NCI-H2227 treated with DMSO at 0.1 percent for 48 hours (cell line): Measurements from ENCODE around the gene LIX1L.
A peak's percentile ranks its signal among the peaks of the same experiment; 100 is the strongest.

ENCODE experiments used
- DNase-seq: peaks from one replicate; lab custom pipeline; 2025; lab: John Stamatoyannopoulos, UW

LIX1L gene

GRCh38 chr1:145957443-145958319 lies at the start of gene LIX1L:
LIX1L (minus strand) TSS chr1:145958017; CDS start chr1:145957927, 90 bp downstream.
- DNase-seq: peak; percentile 95

GRCh38 chr1:146001709-146002108 lies 43.9 kb upstream of the LIX1L start:
- no peak for DNase-seq

- no peak for DNase-seq
Observed at GRCh38 chr1:145999321-146000024, 41.7 kb upstream of the LIX1L start.

GRCh38 chr1:145997718-145998023 lies 39.9 kb upstream of the LIX1L start:
- no peak for DNase-seq

GRCh38 chr1:145997016-145997717 lies 39.4 kb upstream of the LIX1L start:
- DNase-seq: no peak

- DNase-seq: peak; percentile 96
Observed at GRCh38 chr1:145996433-145997015, 38.7 kb upstream of the LIX1L start, which contains the start of gene TXNIP. TXNIP (minus strand) TSS chr1:145996579; CDS start chr1:145996266, 313 bp downstream.

- DNase-seq: no peak
Observed at GRCh38 chr1:145995964-145996432, 38.2 kb upstream of the LIX1L start.

GRCh38 chr1:145995148-145995881 lies 37.5 kb upstream of the LIX1L start:
- no peak for DNase-seq

GRCh38 chr1:145994391-145995120 lies 36.7 kb upstream of the LIX1L start:
- no peak for DNase-seq

- no peak for DNase-seq
Observed at GRCh38 chr1:145993618-145994390, 36.0 kb upstream of the LIX1L start.

- no peak for DNase-seq
Observed at GRCh38 chr1:145992958-145993617, 35.3 kb upstream of the LIX1L start.

- no peak for DNase-seq
Observed at GRCh38 chr1:145992502-145992936, 34.7 kb upstream of the LIX1L start.

- no peak for DNase-seq
Observed at GRCh38 chr1:145991735-145992412, 34.1 kb upstream of the LIX1L start.

GRCh38 chr1:145990249-145990855 lies 32.5 kb upstream of the LIX1L start:
- no peak for DNase-seq

- DNase-seq: no peak
Observed at GRCh38 chr1:145988773-145989172, 31.0 kb upstream of the LIX1L start.

GRCh38 chr1:145987926-145988325 lies 30.1 kb upstream of the LIX1L start:
- DNase-seq: no peak

GRCh38 chr1:145986551-145986950 lies 28.7 kb upstream of the LIX1L start:
- DNase-seq: no peak
